ENCODE results near the gene FETUB. TPM values are rescaled to one million over a fixed set of nuclear protein-coding genes. Genes with fewer than 3 reads are reported as not detected.
"Not testable (repeated sequence)": the region's sequence is repeated elsewhere in the genome, so short reads cannot be mapped to it uniquely, and the experiment has no call there.

FETUB gene
- total RNA-seq, 1 donor from 2014 or later = not detected

DNA sequence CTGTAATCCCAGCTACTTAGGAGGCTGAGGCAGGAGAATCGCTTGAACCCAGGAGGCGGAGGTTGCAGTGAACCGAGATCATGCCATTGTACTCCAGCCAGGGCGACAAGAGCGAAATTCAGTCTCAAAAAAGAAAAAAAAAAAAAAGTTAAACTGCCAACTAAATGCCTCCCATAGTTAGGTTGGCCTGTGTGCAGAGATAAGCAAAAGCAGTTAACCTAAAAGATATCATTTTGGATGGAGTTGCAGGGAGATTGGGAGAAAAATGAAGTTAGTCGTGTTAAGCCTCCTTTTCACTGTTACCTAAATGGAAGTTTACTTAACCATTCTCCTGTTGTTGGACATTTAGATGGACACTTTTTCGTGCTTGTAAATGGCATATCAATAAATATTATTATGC lies 11.4 kb upstream of the FETUB start:
- intact Hi-C loops (cut with DNase I) = no loop called here
- no peak for DNase-seq (ENCODE audit: low spot score)

DNA sequence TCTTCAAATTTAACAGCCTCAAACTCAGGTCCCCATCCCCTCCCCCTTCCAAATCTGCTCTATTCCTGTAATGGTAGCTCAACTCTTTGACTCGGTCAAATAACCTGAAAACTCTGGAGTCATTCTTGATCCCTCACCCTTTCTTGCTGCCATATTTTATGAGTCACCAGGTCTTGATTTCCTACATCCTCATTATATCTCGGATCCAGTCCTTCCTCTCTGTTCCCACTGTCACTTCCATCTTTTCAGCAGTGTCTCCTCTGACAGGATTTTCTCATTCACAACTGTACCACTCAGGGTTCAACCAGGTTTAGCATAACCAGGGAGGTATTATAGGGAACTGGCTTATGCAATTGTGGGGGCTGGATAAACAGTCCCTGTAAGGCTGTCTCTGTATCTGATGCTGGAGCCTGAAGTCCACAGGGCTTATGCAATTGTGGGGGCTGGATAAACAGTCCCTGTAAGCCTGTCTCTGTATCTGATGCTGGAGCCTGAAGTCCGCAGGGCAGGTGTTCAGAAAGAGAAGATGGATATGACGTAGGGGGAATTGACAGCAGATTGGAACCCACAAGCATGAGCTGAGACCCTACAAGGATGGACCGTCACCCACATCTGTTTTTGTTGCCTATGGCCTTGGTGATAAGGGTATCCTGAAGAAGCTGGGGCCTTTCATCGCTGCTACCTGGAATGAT lies 9.1 kb upstream of the FETUB start:
- no peak for DNase-seq (ENCODE audit: low spot score)

DNA sequence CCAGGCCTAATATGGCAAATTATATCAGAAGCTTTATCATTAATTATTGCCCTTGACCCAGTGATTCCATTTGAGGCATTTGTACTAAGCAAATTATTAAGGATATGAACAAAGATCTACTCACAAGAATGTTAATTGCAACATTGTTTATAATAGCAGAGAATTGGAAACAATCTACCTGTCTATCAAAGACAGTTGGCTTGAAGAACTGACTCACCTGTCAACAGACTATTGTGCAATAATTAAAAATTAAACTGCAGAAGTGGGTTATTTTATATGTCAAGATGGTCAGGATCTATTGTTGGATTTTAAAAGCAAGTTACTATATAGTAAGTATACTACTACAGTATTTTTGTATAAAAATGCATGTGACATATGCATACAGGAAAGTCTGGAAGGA lies 6.7 kb upstream of the FETUB start:
- intact Hi-C loops (cut with DNase I) = no loop called here
- DNase-seq (ENCODE audit: low spot score) = no peak

More for the DNA sequence above, 9.1 kb upstream of the FETUB start:
- intact Hi-C loops (cut with DNase I) = no loop called here

DNA sequence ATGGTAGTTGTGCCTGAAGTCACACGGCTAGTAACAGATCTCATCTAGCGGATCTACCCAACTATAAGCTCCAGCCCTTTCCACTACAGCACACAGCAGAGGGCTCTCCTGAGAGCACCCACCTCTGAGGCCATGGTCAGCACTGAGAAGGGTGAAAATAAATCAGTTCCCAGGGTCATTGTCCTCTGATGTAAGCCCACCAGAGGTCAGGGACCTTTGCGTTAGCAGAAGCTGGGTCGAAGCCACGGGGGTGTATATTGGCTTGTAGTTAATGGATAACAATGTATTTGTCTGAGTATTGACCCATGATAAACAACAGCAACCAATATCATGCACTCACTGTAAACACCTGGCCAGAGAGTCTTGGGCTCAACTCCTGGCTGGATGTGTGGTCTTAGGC lies 6.0 kb upstream of the FETUB start:
- intact Hi-C loops (cut with DNase I); DNase-seq (ENCODE audit: low spot score): not testable (repeated sequence)

DNA sequence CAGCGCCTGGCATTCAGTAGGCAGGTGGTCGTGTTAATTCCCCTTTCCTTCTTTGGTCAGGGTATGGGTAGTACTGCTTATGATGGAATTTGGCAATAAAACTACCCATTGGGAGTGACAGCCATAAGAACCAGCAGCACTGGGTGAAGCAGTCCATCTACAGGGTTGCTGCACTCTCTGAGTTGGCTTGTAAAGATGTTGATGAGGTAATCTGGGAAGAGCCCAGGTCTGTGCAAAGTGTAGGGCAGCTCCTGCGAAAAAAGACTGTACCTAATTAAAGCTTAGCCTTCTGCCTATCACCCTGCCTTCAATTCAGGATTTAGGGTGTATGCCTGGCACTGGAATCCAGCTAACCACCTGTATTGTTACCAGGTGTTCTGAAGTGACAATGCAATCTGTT lies 4.7 kb upstream of the FETUB start:
- no peak for DNase-seq (ENCODE audit: low spot score)
- intact Hi-C loops (cut with DNase I) = no loop called here

DNA sequence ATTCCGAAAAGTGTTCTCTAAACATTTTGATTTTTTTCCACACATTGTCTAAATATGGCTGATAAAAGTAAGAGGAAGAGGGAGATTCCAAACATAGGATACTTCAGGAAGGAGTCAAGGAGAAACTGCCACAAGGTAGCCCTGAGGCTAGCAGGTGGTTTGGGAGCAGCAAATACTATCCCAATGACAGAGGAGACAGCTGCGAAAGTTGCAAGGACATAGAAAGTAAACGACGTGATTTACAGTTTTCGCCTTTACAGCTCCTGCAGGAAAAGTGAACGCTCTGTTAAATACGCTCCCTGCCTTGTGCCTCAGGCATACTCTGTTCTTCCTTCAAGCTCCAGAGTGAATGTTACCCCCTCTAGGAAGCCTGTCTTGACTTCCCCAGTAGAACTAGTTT lies 3.7 kb upstream of the FETUB start:
- intact Hi-C loops (cut with DNase I) = no loop called here
- DNase-seq (ENCODE audit: low spot score) = no peak

DNA sequence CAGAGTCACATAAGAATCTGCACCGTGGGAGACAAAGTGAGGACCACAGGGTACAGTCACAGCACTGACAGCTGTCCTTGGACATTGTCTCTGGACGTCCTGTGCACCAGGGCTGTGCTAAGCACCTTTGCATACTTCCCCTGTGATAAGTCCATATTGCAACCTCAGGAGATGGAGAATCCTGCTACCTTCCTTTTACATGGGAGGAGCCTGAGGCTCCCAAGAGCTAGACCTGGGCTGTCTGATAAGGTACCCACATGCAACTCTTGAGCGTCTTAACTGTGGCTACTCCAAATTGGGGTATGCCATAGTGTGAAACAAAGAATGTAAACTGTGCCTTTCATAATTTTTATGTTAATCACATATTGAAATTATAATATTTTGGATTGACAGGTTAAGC lies 2.5 kb upstream of the FETUB start:
- intact Hi-C loops (cut with DNase I) = no loop called here
- no peak for DNase-seq (ENCODE audit: low spot score)

DNA sequence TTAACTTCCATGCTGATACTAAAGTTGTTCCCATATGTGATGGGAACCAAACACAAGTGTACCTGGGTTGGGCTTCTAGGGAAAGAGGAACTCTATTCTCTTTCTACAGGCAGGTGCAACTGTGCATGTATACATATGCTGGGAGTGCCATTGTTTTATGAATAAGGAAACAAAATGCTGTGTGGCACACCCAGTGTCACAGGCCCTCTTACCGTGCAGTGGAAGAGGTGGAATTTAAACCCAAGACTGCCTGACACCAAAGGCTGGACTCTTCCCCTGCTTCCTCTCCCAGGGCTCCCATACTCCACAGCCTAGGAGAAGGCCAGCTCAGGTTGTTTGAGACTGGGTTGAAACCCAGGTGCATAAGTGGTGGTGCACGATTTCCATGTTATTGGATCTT lies 1.9 kb upstream of the FETUB start:
- DNase-seq (ENCODE audit: low spot score) = no peak
- intact Hi-C loops (cut with DNase I) = no loop called here

DNA sequence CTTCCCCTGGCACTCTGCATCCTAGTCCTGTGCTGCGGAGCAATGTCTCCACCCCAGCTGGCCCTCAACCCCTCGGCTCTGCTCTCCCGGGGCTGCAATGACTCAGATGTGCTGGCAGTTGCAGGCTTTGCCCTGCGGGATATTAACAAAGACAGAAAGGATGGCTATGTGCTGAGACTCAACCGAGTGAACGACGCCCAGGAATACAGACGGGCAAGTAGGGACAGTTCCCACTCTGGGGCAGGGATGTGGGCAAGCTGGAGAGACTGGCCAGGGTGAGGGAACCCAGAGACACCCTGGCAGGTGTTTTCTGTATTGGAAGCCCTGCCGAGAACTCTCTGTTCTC lies 247 bp downstream of the FETUB start:
- DNase-seq (ENCODE audit: low spot score) = no peak
- intact Hi-C loops (cut with DNase I) = no loop called here

DNA sequence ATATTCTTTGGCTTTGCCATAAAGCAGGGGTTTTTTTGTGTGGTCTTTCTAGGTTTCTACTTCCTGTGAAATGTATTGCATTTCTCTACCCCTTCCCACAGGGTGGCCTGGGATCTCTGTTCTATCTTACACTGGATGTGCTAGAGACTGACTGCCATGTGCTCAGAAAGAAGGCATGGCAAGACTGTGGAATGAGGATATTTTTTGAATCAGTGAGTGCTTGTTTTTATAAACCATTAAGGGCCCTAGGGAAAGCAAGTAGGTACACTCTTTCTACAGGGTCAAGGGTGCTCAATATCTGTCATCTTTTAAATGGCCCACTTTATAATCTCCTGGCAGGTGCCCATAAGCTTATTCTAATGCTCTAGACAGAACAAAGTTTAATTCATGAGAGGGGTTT lies 730 bp downstream of the FETUB start:
- intact Hi-C loops (cut with DNase I) = no loop called here
- no peak for DNase-seq (ENCODE audit: low spot score)

DNA sequence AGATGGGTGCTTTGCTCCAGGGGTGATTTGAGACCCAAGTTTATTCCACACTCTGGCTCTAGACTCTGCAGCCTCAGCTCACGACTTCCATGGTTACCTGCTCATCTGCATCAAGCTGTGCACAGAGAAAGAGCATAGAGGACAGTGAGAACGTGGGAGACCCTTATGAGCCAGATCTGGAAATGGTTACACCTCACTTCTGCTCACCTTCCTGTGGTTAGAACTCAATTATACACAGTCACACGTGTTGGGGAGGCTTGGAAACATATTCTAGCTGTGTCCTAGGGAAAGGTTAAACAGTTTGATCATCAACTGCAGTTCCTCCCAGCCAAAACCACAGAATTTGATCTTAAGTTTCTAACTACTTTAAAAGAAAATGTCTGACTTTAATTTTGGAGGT lies 1.8 kb downstream of the FETUB start:
- DNase-seq (ENCODE audit: low spot score) = no peak
- intact Hi-C loops (cut with DNase I) = no loop called here

DNA sequence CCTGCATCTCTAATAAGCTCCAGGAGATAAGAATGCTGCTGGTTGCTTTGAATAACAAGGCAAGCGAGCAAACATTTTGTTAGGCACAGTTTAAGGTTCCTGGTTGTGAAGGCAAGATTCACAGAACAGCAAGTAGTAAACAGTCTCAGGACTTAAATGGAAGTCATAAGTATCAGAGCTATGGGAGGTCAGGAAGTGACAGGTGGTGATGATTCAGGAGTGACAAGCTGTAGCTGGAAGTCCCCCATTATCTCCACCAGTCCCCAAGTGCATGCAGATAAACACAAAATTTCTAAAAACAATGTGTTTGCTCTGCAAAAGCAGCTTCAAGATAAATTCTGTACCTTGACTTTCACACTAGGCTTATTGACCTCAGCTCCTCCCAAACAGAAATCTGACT lies 3.3 kb downstream of the FETUB start:
- DNase-seq (ENCODE audit: low spot score) = no peak
- intact Hi-C loops (cut with DNase I) = no loop called here

DNA sequence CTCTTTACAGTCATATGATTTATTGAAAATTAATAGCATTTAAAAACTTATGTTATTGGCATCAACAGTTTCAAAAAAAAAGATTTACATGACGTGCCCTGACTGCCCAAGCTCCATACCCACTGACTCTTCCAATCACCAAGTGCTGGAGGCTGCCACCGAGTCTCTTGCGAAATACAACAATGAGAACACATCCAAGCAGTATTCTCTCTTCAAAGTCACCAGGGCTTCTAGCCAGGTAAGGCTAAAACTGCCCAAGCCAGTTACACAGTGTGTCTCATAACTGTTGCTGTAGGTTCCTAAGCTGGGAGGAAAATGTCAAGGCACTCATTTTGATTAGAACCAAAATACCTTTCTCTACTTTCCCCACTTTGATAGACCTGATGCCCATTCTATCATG lies 4.5 kb downstream of the FETUB start:
- intact Hi-C loops (cut with DNase I) = no loop called here
- no peak for DNase-seq (ENCODE audit: low spot score)

DNA sequence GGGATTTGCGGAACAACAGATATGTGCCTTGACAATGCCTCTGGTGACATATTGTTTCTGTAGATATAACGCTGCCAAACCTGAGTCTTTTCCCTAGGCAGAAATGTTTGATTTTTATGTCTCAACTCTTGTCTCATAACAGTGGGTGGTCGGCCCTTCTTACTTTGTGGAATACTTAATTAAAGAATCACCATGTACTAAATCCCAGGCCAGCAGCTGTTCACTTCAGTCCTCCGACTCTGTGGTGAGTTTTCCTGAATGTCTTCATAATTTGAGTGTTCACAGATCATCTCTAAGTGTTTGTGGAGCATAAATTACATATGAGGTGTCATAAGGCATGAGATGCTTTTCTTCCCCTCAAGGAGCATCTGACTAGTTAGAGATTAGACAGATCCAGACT lies 5.9 kb downstream of the FETUB start:
- DNase-seq (ENCODE audit: low spot score) = no peak
- intact Hi-C loops (cut with DNase I) = no loop called here

DNA sequence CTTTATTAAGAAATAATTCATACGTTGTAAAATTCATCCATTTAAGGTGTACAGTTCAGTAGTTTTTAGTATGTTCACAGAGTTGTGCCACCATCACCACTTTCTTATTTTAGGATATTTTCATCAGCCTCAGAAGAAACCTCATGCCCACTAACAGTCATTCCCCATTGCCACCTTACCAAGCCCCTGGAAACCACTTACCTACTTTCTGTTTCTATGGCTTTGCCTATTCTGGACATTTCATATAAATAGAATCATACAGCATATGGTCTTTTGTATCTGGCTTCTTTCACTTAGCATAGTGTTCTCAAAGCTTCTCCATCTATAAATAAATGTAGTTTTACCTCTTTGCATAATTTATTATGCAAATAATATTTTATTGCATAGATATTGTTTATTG lies 6.6 kb downstream of the FETUB start:
- no peak for DNase-seq (ENCODE audit: low spot score)
- intact Hi-C loops (cut with DNase I) = no loop called here

DNA sequence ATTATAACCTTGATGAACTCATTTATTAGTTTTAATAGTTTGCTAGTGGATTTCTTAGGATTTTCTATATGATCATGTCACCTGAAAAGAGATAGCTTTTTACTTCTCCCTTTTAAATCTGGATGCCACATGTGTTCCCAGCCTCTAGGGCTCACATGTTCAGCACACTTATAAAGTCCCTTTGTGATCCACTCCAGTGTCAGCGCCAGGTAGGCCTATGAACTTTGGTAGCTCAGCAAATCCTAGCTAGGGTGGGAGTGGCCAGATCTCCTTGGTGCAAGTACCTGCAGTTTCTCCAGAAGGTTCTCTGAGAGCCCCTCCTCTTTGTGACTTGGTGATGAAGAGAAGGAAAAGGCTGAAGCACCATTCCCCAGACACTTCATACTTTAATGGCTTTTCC lies 8.7 kb downstream of the FETUB start:
- DNase-seq (ENCODE audit: low spot score) = no peak
- intact Hi-C loops (cut with DNase I) = no loop called here

DNA sequence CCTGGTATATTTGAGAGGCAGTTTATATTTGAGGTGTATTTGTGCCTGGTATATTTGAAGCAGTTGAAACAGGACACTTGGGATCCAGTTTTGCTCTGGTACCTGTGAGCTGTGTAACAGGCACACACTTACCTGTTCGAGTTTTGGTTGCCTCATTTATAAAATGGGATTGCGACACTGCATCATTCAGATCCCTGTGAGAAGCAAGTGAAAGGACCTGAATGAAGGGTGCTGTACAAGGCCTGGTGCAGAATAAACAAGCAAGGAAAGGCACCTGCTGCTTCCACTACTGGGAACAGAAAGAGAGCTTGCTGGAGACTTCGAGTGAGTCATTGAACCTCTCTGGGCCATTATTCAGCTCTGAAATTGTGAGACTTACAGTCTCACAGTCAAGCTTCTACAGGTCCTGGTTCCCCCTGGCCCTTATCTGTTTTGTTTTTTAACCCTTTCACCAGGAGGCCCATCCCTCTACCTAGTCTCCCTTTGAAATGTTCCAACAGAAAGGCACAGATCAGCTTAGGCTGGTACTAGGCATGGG lies 11.5 kb downstream of the FETUB start:
- intact Hi-C loops (cut with DNase I) = no loop called here
- DNase-seq (ENCODE audit: low spot score) = no peak

DNA sequence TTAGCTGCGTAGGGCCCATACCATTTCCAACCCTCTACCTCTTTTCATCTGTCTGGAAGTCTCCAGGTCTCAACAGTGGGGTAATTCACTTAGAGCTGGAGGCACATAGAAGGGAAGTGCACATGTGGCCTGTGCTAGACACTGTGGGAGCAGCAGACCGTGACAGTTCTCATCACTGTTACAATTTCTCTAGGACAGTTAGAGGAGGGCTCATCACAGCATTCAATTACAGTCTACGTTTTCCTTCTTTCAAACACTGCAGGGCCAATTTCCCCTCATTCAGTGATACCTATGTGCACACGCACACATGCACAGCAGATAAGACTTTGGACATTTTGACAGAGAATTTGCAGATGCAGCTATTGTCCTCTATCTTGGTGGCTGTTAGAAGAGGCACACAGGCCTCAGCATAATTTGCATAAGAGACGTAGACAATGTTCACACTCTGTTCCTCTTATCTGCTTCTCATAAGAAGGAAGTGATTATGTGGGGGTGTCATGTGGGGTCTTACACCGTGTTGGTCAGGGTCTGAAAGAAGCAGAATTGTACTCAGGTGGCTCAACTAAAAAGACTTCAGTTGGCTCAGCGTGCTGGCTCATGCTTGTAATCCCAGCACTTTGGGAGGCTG lies 13.0 kb downstream of the FETUB start:
- no peak for DNase-seq (ENCODE audit: low spot score)
- intact Hi-C loops (cut with DNase I) = no loop called here

DNA sequence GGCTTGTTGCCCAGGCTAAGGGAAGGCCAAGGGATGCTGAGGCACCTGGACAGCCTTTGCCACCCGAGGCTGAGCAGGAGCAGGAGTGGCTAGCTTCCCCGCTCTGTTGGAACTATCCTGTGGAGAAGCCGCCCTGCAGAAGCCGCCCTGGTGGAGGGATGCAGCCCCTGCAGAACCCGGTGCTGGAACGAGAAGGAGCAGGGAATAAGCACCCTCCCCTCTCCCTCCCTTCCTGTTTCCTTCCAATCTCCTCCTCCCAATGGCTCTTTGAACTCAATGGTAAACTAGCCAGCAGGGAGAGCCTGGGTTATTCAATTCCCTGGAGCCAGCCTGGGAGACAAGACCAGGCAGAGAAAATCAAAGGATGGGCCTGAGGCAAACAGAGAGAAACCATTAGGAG lies 13.8 kb downstream of the FETUB start:
- intact Hi-C loops (cut with DNase I) = no loop called here
- no peak for DNase-seq (ENCODE audit: low spot score)

DNA sequence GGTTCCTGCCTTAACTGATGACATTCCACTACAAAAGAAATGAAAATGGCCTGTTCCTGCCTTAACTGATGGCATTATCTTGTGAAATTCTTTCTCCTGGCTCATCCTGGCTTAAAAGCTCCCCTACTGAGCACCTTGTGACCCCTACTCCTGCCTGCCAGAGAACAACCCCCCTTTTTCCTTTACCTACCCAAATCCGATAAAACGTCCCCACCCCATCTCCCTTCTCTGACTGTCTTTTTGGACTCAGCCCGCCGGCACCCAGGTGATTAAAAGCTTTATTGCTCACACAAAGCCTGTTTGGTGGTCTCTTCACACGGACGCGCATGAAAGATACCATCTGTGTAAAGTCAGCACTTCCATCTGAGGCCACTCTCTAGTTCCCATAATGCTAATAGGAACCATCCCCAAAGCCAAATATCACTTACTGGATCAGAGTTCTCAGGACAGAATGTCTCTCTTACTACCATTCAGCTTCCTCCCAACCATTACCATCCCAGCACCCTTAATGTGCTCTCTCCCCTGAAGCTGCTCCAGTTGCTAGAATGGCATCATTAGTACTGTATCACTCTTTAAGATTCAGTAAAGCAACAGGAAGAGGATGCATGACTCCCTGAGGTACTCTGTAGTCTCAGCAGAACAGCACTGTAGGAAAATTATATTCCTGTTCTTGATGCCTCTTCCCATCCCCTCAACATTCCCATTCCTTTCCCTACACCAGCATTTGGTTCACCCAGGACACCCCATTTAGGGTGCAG lies 23.3 kb downstream of the FETUB start:
- no peak for DNase-seq (ENCODE audit: low spot score)
- intact Hi-C loops (cut with DNase I) = no loop called here

DNA sequence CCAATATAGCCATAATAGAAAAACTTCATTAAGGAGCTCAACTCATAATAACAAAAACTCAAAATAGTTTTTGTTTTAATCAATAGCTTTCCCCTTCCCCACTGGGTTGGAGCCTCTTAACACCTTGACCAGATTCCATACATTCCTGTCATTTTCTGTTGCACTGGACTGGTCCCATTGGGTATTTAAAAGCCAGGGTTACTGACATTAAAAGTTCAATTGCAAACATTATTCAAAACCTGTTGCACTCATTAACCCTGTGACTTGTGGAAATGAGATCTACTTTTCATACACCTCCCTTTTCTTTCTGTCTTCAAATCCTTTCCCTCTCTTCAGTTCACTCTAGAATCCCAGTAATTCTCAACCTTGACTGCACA lies 23.9 kb downstream of the FETUB start:
- intact Hi-C loops (cut with DNase I) = no loop called here
- DNase-seq (ENCODE audit: low spot score) = no peak
